K562 (cell line): ENCODE data around the gene B3GALT4. TPM values are rescaled to one million over a fixed set of nuclear protein-coding genes. Genes with fewer than 3 reads are reported as not detected.
A peak's percentile ranks its signal among the peaks of the same experiment; 100 is the strongest.

Experiments used
- CCNT2 ChIP-seq: IDR thresholded peaks from 2 replicates; pipeline ENCODE4 v1.6.1; 2011; ENCODE audit warnings: borderline replicate concordance, low read depth, mild to moderate bottlenecking, moderate library complexity, mixed read lengths, low read length; ENCODE audit not compliant: insufficient read length; ENCODE audit errors: extremely low read depth
- DACH1 ChIP-seq: fragments of 450-650 bp; IDR thresholded peaks from 2 replicates; pipeline ENCODE4 v1.6.1; 2018; ENCODE audit not compliant: partially characterized antibody
- FOSL1 ChIP-seq: fragments of 200-800 bp; sonication (Bioruptor generic); conservative IDR thresholded peaks from 2 replicates; pipeline ENCODE4 v1.6.1; 2016; ENCODE audit warnings: missing genetic modification characterization, missing compliant biosample characterization
- FOXA3 ChIP-seq, 2 experiments: fragments of 450-650 bp in 1 of 2; sonication (generic) in 1 of 2; formaldehyde crosslinking; IDR thresholded peaks in 1 of 2; conservative IDR thresholded peaks in 1 of 2; 2 replicates each; pipeline versions ENCODE4 v1.4.0 to v1.8.0; 2020 to 2022; ENCODE audit warnings: mild to moderate bottlenecking in 2 of 2, missing genetic modification reagents in 1 of 2
- JUN ChIP-seq, 2 experiments: sonication (generic) in 1 of 2; formaldehyde crosslinking in 1 of 2; IDR thresholded peaks; 2 replicates each; pipeline versions ENCODE4 v1.6.1 to v1.8.0; 2012 to 2022; ENCODE audit warnings: borderline replicate concordance in 2 of 2, mild to moderate bottlenecking in 2 of 2, improper control_type of control experiment in 1 of 2, low read depth in 1 of 2, low read length in 1 of 2, missing genetic modification reagents in 1 of 2
- MAZ ChIP-seq, 2 experiments: fragments of 450-650 bp in 1 of 2; sonication (generic) in 1 of 2; formaldehyde crosslinking; IDR thresholded peaks in 1 of 2; conservative IDR thresholded peaks in 1 of 2; 2 replicates each; pipeline versions ENCODE4 v1.4.0 to v1.5.0; 2020; ENCODE audit warnings: mild to moderate bottlenecking in 1 of 2, missing genetic modification reagents in 1 of 2
- MTA3 ChIP-seq: fragments of 450-650 bp; formaldehyde crosslinking; IDR thresholded peaks from 2 replicates; pipeline ENCODE4 v1.6.1; 2017; ENCODE audit warnings: mild to moderate bottlenecking, borderline replicate concordance
- NFIX ChIP-seq: fragments of 250-450 bp; sonication (Bioruptor Pico); IDR thresholded peaks from 2 replicates; pipeline ENCODE4 v1.4.0; 2020; ENCODE audit warnings: low read depth, mild to moderate bottlenecking, moderate library complexity
- PPARD ChIP-seq: fragments of 250-450 bp; sonication (Bioruptor Pico); IDR thresholded peaks from 2 replicates; pipeline ENCODE4 v1.8.0; 2022; ENCODE audit warnings: inconsistent platforms, mild to moderate bottlenecking, moderate library complexity
- PRMT5 ChIP-seq: sonication (generic); formaldehyde crosslinking; IDR thresholded peaks from 2 replicates; pipeline ENCODE4 v1.5.0; 2020; ENCODE audit warnings: missing genetic modification reagents
- ZSCAN29 ChIP-seq: fragments of 450-650 bp; IDR thresholded peaks from 2 replicates; pipeline ENCODE4 v1.6.1; 2017
- polyA plus RNA-seq, 8 experiments: library from polyadenylated mRNA; depleted of rRNA in 4 of 8; stranded (reverse) in 5 of 8; unstranded in 3 of 8; fragments of >200 nt; fragmentation: Nextera tagmentation in 2 of 8; fragmentation: Illumina TruSeq in 1 of 8; extraction: Ambion mirVana in 2 of 8; extraction: Trizol in 1 of 8; gene quantifications; 2 replicates each; pipeline versions ENCODE4 v1.2.1 to v1.2.3, GENCODE V29; 2011 to 2014; ENCODE audit warnings: inconsistent platforms in 1 of 8, missing spikeins in 1 of 8
- total RNA-seq, 7 experiments: library from RNA; depleted of rRNA in 6 of 7; stranded (reverse); fragments of >200 nt in 6 of 7; fragmentation: Illumina TruSeq in 2 of 7; extraction: Trizol in 2 of 7; gene quantifications; 2 replicates each; pipeline versions ENCODE4 v1.2.1 to v1.2.3, GENCODE V29; 2011 to 2021; ENCODE audit warnings: low replicate concordance in 1 of 7
- TF ChIP-seq, protein P1 (sequence below): IDR thresholded peaks from 3 replicates; pipeline ENCODE4 v1.6.1; 2011; ENCODE audit warnings: borderline replicate concordance, mild to moderate bottlenecking, moderate library complexity; ENCODE audit not compliant: insufficient read length; ENCODE audit errors: extremely low read depth
- TF ChIP-seq, protein P2 (sequence below): IDR thresholded peaks from 2 replicates; pipeline ENCODE4 v1.6.1; 2014; ENCODE audit warnings: antibody characterized with exemption
- TF ChIP-seq, protein P3 (sequence below): fragments of 200-800 bp; sonication (Bioruptor generic); IDR thresholded peaks from 2 replicates; pipeline ENCODE4 v1.6.1; 2017; ENCODE audit warnings: missing genetic modification characterization, missing compliant biosample characterization
- TF ChIP-seq, protein P4 (sequence below): sonication (generic); formaldehyde crosslinking; IDR thresholded peaks from 2 replicates; pipeline ENCODE4 v1.5.0; 2020; ENCODE audit warnings: missing genetic modification reagents
- TF ChIP-seq, protein P5 (sequence below): fragments of 450-650 bp; formaldehyde crosslinking; conservative IDR thresholded peaks from 2 replicates; pipeline ENCODE4 v1.4.0; 2022; ENCODE audit warnings: mild to moderate bottlenecking, missing genetic modification characterization

Gene B3GALT4
- total and polyA plus RNA-seq, 9 of the 15 experiments (the other 6 are each of a cell fraction or from before 2014, with no cell fraction given): 0.11 to 1.3 (median 0.53) TPM; not detected in 1

DNA sequence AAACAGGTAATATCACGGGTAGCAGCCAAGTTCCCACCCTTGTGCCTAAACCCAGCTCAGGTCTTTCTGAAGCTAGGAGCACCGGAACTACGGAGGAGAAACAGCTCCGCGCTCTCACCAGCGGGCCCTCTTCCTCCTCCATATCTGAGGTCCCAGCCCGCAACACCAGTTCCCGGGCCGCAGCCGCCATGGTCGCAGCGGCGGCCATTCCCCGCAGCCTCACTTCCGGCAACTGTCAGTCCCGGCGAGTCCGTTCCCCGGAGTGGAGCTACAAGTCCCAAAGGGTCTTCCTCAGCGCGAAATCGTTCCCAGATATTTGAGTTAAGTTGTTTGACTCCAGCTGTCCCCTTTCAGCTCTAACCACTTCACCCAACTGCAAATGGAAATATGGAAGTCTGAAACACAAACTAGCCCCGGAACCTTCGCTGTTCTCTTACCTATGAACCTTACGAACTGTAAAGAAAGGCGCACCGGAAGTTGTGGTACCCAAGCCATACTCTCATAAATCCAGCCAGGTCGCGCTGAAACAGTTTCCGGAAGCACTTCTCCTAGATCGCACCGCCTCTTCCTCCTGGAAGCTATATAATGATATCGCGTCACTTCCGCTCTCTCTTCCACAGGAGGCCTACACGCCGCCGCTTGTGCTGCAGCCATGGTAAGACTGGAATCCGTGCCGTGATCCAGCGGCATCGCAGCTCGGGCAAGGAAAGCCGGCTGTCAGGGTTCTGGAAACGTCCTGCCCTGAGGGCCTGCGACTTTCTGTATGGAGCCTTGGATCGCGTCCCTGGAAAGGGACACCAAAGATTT, 5.3 kb upstream of the B3GALT4 start, which contains the start of the genes RPS18 and VPS52 (continued):
- TF ChIP-seq FOSL1 (tag) (peak; percentile 71), ZSCAN29 (0 out of 2 replicates have a peak, but pooled peaks have one; percentile 51), JUN (IDR thresholded peaks at IDR 0.05; ENCODE audit: borderline replicate concordance, low read depth, low read length) (peak; percentile 74; the same call in 1 of the 2 replicates), JUN (CRISPR knock-in tag; IDR thresholded peaks at IDR 0.05; ENCODE audit: borderline replicate concordance) (0 out of 2 replicates have a peak, but pooled peaks have one; percentile 26), CCNT2 (no peak), MTA3 (peak; percentile 99), MAZ (CRISPR knock-in tag; conservative IDR thresholded peaks at IDR 0.05 in 1 of 2, IDR thresholded peaks at IDR 0.05 in 1 of 2) (peak; percentile 61 to 71), PRMT5 (CRISPR knock-in tag) (no peak), NFIX (CRISPR knock-in tag) (no peak), FOXA3 (CRISPR knock-in tag; conservative IDR thresholded peaks at IDR 0.05 in 1 of 2, IDR thresholded peaks at IDR 0.05 in 1 of 2) (peak in 1 of 2 experiments; percentile 58; a peak in 1 of 4 replicates), PPARD (CRISPR knock-in tag) (no peak), DACH1 (no peak)
- TF ChIP-seq, protein P1, sequence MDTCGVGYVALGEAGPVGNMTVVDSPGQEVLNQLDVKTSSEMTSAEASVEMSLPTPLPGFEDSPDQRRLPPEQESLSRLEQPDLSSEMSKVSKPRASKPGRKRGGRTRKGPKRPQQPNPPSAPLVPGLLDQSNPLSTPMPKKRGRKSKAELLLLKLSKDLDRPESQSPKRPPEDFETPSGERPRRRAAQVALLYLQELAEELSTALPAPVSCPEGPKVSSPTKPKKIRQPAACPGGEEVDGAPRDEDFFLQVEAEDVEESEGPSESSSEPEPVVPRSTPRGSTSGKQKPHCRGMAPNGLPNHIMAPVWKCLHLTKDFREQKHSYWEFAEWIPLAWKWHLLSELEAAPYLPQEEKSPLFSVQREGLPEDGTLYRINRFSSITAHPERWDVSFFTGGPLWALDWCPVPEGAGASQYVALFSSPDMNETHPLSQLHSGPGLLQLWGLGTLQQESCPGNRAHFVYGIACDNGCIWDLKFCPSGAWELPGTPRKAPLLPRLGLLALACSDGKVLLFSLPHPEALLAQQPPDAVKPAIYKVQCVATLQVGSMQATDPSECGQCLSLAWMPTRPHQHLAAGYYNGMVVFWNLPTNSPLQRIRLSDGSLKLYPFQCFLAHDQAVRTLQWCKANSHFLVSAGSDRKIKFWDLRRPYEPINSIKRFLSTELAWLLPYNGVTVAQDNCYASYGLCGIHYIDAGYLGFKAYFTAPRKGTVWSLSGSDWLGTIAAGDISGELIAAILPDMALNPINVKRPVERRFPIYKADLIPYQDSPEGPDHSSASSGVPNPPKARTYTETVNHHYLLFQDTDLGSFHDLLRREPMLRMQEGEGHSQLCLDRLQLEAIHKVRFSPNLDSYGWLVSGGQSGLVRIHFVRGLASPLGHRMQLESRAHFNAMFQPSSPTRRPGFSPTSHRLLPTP: no peak
- TF ChIP-seq, protein P2, sequence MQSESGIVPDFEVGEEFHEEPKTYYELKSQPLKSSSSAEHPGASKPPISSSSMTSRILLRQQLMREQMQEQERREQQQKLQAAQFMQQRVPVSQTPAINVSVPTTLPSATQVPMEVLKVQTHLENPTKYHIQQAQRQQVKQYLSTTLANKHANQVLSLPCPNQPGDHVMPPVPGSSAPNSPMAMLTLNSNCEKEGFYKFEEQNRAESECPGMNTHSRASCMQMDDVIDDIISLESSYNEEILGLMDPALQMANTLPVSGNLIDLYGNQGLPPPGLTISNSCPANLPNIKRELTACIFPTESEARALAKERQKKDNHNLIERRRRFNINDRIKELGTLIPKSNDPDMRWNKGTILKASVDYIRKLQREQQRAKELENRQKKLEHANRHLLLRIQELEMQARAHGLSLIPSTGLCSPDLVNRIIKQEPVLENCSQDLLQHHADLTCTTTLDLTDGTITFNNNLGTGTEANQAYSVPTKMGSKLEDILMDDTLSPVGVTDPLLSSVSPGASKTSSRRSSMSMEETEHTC: 0 out of 2 replicates have a peak, but pooled peaks have one; percentile 40
- TF ChIP-seq, protein P3, sequence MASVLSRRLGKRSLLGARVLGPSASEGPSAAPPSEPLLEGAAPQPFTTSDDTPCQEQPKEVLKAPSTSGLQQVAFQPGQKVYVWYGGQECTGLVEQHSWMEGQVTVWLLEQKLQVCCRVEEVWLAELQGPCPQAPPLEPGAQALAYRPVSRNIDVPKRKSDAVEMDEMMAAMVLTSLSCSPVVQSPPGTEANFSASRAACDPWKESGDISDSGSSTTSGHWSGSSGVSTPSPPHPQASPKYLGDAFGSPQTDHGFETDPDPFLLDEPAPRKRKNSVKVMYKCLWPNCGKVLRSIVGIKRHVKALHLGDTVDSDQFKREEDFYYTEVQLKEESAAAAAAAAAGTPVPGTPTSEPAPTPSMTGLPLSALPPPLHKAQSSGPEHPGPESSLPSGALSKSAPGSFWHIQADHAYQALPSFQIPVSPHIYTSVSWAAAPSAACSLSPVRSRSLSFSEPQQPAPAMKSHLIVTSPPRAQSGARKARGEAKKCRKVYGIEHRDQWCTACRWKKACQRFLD (CRISPR knock-in tag): peak; percentile 96
- TF ChIP-seq, protein P4, sequence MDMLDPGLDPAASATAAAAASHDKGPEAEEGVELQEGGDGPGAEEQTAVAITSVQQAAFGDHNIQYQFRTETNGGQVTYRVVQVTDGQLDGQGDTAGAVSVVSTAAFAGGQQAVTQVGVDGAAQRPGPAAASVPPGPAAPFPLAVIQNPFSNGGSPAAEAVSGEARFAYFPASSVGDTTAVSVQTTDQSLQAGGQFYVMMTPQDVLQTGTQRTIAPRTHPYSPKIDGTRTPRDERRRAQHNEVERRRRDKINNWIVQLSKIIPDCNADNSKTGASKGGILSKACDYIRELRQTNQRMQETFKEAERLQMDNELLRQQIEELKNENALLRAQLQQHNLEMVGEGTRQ (CRISPR knock-in tag): no peak
- TF ChIP-seq, protein P5, sequence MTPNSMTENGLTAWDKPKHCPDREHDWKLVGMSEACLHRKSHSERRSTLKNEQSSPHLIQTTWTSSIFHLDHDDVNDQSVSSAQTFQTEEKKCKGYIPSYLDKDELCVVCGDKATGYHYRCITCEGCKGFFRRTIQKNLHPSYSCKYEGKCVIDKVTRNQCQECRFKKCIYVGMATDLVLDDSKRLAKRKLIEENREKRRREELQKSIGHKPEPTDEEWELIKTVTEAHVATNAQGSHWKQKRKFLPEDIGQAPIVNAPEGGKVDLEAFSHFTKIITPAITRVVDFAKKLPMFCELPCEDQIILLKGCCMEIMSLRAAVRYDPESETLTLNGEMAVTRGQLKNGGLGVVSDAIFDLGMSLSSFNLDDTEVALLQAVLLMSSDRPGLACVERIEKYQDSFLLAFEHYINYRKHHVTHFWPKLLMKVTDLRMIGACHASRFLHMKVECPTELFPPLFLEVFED: 0 out of 2 replicates have a peak, but pooled peaks have one; percentile 29
